ENCODE measurements around the gene GNA15.
A peak's percentile ranks its signal among the peaks of the same experiment; 100 is the strongest.
"Not testable (repeated sequence)": the region's sequence is repeated elsewhere in the genome, so short reads cannot be mapped to it uniquely, and the experiment has no call there.

GNA15 gene

DNA sequence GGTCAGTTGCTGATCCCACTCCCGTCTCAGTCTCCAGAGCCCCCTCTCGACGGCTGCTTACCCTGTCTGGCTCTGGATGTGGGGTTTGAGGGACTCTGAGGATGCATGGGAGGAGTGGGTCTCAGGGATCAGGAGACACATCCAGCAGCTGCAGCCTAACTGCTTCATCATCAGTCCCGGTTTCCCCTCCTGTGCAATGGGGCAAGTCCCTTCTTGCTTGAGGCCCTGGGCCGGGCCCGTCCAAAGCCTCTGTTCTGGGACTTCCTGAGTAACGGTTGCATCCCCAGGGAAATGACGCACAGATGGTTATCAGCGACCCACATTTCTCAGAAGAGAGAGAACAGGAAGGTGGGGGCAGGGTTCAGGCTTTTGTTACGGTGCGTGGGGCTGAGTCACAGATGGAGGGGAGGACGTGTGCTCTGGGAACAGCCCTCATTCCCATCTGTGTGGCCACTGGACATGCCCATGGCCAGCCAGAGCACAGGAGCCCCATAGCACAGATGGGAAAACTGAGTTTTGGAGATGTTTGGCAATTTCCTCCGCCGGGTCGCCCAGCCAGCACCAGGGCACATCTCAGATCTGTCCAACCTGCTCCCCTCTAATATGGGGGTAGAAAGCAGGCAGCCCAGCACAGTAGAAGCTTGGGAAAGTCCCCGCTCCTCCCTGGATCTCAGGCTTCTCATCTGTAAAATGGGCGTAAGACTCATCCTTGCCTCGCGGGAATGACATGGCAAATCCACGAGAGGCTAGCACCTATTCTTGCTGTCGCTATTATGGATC, 19.3 kb downstream of the GNA15 start:
- TF ChIP-seq GATA1 (IDR thresholded peaks at IDR 0.05; ENCODE audit: low read depth, low read length) (no peak), POLR2A (IDR thresholded peaks at IDR 0.05; ENCODE audit: low read length) (peak; percentile 78)
- DNase-seq, result peak in 1 of 2 experiments; percentile 41

DNA sequence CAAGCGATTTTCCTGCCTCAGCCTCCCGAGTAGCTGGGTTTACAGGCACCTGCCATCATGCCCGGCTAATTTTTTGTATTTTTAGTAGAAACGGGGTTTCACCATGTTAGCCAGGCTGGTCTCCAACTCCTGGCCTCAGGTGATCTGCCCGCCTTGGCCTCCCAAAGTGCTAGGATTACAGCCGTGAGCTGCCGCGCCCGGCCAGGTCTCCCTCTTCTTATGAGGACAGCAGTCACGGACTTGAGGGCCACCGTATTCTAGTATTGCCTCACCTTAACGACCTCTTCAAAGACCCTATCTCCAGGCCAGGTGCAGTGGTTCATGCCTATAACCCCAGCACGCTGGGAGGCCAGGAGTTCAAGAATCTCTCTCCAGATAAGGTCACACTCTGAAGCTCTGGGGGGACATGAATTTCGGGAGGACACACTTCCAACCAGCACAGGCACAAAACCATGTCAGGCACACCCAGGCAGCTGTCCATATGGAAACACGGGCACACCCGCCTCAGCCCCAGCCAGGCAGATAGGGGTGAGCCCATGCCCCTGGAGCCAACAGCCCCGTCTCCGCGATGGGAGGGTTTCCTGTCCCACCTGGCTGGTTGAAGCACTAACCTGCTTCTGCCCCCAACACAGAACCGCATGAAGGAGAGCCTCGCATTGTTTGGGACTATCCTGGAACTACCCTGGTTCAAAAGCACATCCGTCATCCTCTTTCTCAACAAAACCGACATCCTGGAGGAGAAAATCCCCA, 21.4 kb downstream of the GNA15 start:
- DNase-seq, result no peak
- TF ChIP-seq GATA1 (IDR thresholded peaks at IDR 0.05; ENCODE audit: low read depth, low read length), result no peak
- no peak for TF ChIP-seq POLR2A (IDR thresholded peaks at IDR 0.05; ENCODE audit: low read length)

GRCh38 chr19:3159565-3159964, 23.7 kb downstream of the GNA15 start:
- TF ChIP-seq POLR2A (IDR thresholded peaks at IDR 0.05; ENCODE audit: low read length) (no peak), GATA1 (IDR thresholded peaks at IDR 0.05; ENCODE audit: low read depth, low read length) (no peak)
- DNase-seq, result no peak

GRCh38 chr19:3160219-3160618, 24.4 kb downstream of the GNA15 start:
- no peak for DNase-seq
- TF ChIP-seq GATA1 (IDR thresholded peaks at IDR 0.05; ENCODE audit: low read depth, low read length) (no peak), POLR2A (IDR thresholded peaks at IDR 0.05; ENCODE audit: low read length) (no peak)

DNA sequence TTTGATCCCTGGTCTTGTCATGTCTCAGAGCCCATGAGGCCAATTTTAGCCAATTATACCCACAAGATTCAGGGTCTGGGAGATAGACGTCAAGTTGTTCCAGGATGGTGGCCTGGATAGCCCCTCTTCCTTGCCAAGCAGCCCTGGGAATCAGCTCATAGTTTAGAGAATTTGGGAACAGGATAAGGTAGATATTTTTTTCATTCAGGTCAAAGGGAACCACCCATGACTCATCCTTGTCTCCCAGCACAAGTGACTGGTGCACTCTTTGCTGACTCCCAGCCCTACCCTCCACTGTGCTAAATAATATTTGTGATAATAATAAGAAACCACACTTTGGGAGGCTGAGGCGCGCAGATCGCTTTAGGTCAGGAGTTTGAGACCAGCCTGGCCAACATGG, 25.6 kb downstream of the GNA15 start:
- no peak for DNase-seq
- no peak for TF ChIP-seq POLR2A (IDR thresholded peaks at IDR 0.05; ENCODE audit: low read length)
- no peak for TF ChIP-seq GATA1 (IDR thresholded peaks at IDR 0.05; ENCODE audit: low read depth, low read length)

DNA sequence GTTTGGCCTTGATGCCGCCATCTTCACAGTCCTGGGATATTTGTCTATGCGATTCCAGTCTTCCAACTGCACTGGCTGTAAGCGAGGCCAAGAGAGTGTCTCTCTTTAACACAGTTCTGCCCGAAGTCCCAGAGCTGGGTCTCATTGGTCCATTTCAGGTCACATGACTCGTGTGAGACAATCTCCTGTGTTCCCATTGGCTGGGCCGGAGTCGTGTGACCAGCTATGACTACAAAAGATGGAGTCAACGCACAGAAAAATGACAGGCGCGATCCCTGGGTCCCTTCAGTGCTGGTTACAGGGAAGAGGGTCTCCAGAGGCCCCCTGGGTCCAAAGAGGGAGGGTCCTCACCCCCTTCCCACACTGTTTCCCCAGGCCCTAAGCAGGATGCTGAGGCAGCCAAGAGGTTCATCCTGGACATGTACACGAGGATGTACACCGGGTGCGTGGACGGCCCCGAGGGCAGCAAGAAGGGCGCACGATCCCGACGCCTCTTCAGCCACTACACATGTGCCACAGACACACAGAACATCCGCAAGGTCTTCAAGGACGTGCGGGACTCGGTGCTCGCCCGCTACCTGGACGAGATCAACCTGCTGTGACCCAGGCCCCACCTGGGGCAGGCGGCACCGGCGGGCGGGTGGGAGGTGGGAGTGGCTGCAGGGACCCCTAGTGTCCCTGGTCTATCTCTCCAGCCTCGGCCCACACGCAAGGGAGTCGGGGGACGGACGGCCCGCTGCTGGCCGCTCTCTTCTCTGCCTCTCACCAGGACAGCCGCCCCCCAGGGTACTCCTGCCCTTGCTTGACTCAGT, 26.8 kb downstream of the GNA15 start:
- TF ChIP-seq GATA1 (IDR thresholded peaks at IDR 0.05; ENCODE audit: low read depth, low read length), result no peak
- TF ChIP-seq POLR2A (IDR thresholded peaks at IDR 0.05; ENCODE audit: low read length), result no peak
- peak in 1 of 2 experiments; percentile 27 for DNase-seq

- DNase-seq, result peak in 1 of 2 experiments; percentile 75
Measured at GRCh38 chr19:3163230-3163886, 27.5 kb downstream of the GNA15 start.

DNA sequence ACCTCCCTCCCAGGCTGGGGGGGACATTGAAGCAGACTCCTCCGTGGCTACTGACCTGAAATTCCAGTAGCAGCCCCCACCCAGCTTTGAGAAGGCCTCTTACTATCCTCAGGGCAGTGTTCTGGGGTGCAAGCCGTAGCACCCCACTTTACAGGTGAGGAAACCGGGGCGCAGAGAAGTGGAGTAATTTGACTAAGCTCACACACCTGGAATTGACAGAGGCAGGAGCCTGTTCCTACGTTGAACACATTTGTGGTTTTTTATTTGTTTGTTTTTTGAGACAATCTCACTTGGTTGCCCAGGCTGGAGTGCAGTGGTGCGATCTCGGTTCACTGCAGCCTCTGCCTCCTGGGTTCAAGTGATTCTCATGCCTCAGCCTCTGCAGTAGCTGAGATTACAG, 28.1 kb downstream of the GNA15 start:
- TF ChIP-seq GATA1 (IDR thresholded peaks at IDR 0.05; ENCODE audit: low read depth, low read length) (no peak), POLR2A (IDR thresholded peaks at IDR 0.05; ENCODE audit: low read length) (no peak)
- no peak for DNase-seq

More at GRCh38 chr19:3163230-3163886, 27.5 kb downstream of the GNA15 start:
- TF ChIP-seq GATA1 (IDR thresholded peaks at IDR 0.05; ENCODE audit: low read depth, low read length) (no peak), POLR2A (IDR thresholded peaks at IDR 0.05; ENCODE audit: low read length) (no peak)

GRCh38 chr19:3167533-3168272, 31.9 kb downstream of the GNA15 start:
- TF ChIP-seq POLR2A (IDR thresholded peaks at IDR 0.05; ENCODE audit: low read length) (no peak), GATA1 (IDR thresholded peaks at IDR 0.05; ENCODE audit: low read depth, low read length) (no peak)

GRCh38 chr19:3171894-3172672, 36.2 kb downstream of the GNA15 start:
- no peak for TF ChIP-seq POLR2A (IDR thresholded peaks at IDR 0.05; ENCODE audit: low read length)
- no peak for DNase-seq

More at GRCh38 chr19:3167533-3168272, 31.9 kb downstream of the GNA15 start:
- no peak for DNase-seq

DNA sequence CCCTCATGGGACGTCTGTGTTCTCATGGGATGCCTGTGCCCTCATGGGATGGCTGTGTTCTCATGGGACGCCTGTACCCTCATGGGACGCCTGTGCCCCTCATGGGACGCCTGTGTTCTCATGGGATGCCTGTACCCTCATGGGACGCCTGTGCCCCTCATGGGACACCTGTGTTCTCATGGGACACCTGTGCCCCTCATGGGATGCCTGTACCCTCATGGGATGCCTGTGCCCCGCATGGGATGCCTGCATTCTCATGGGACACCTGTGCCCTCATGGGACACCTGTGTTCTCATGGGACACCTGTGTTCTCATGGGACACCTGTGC, 36.8 kb downstream of the GNA15 start:
- not testable (repeated sequence) for DNase-seq

Measured in erythroblast (primary cell).